ENCODE measurements around the gene CCNY.

Gene CCNY

GRCh38 chr10:35336084-35336831 lies at the start of gene CCNY:
CCNY (plus strand) TSS chr10:35336509; CDS start chr10:35337054, 545 bp downstream.
- H3K4me3 ChIP-seq (ENCODE audit: low read depth, low read length), result peak within 1 kb of the TSS; percentile 90
- no peak for DNase-seq (ENCODE audit: low read depth)
- TF ChIP-seq CTCF (IDR thresholded peaks at IDR 0.05; ENCODE audit: control insufficient read depth, extremely low read depth, insufficient read depth), result no peak

GRCh38 chr10:35289198-35289597 lies 47.1 kb upstream of the CCNY start:
- DNase-seq (ENCODE audit: low read depth), result no peak
- no peak for TF ChIP-seq CTCF (IDR thresholded peaks at IDR 0.05; ENCODE audit: control insufficient read depth, extremely low read depth, insufficient read depth)
- no peak overlapping the region for H3K4me3 ChIP-seq (ENCODE audit: low read depth, low read length)

- no peak for DNase-seq (ENCODE audit: low read depth)
- H3K4me3 ChIP-seq (ENCODE audit: low read depth, low read length), result no peak overlapping the region
- no peak for TF ChIP-seq CTCF (IDR thresholded peaks at IDR 0.05; ENCODE audit: control insufficient read depth, extremely low read depth, insufficient read depth)
These were observed 41.8 kb upstream of the CCNY start for GRCh38 chr10:35294506-35294905.

GRCh38 chr10:35299016-35299415 lies 37.3 kb upstream of the CCNY start:
- no peak overlapping the region for H3K4me3 ChIP-seq (ENCODE audit: low read depth, low read length)
- no peak for DNase-seq (ENCODE audit: low read depth)
- no peak for TF ChIP-seq CTCF (IDR thresholded peaks at IDR 0.05; ENCODE audit: control insufficient read depth, extremely low read depth, insufficient read depth)

- H3K4me3 ChIP-seq (ENCODE audit: low read depth, low read length), result no peak overlapping the region
- TF ChIP-seq CTCF (IDR thresholded peaks at IDR 0.05; ENCODE audit: control insufficient read depth, extremely low read depth, insufficient read depth), result no peak
- no peak for DNase-seq (ENCODE audit: low read depth)
These were observed 36.1 kb upstream of the CCNY start for GRCh38 chr10:35300063-35300699.

- no peak overlapping the region for H3K4me3 ChIP-seq (ENCODE audit: low read depth, low read length)
- DNase-seq (ENCODE audit: low read depth), result no peak
- no peak for TF ChIP-seq CTCF (IDR thresholded peaks at IDR 0.05; ENCODE audit: control insufficient read depth, extremely low read depth, insufficient read depth)
These were observed 31.7 kb upstream of the CCNY start for GRCh38 chr10:35304649-35305048.

Data from LNCaP clone FGC (cell line).